H1 (cell line): ENCODE results near the gene OR6F1. TPM values are rescaled to one million over a fixed set of nuclear protein-coding genes. Genes with fewer than 3 reads are reported as not detected.

ENCODE experiments used
- CTCF ChIA-PET: fragments of 300-600 bp; sonication (Branson Sonifier 250); formaldehyde crosslinking; loops from one replicate; lab custom pipeline; 2021; ENCODE audit not compliant: partially characterized antibody; lab: Charles Lee
- POLR2A ChIA-PET: fragments of 300-600 bp; sonication (Branson Sonifier 250); formaldehyde crosslinking; loops from one replicate; lab custom pipeline; 2021; ENCODE audit warnings: inconsistent platforms; ENCODE audit not compliant: partially characterized antibody; lab: Charles Lee
- DNase-seq, 2 experiments: peaks; one replicate each; pipeline versions ENCODE4 v3.0.0 to v3.0.0-alpha.2; 2010 to 2022; ENCODE audit warnings: low spot score in 2 of 2, low read depth in 1 of 2, mixed read lengths in 1 of 2
- FAIRE-seq: peaks from 2 replicates; lab custom pipeline; 2011; peaks lifted over from hg19 to GRCh38; lab: Jason Lieb, UNC
- H2AFZ ChIP-seq: 2 replicates; pipeline ENCODE4 v1.8.1; 2012; ENCODE audit warnings: low read length, inconsistent platforms
- H2AK5ac ChIP-seq: 2 replicates; pipeline ENCODE4 v1.6.1; 2013; ENCODE audit warnings: low read depth, low read length
- H2BK120ac ChIP-seq: replicated peaks from 2 replicates; pipeline ENCODE3; 2013; ENCODE audit warnings: low read depth, low read length, inconsistent platforms
- H2BK12ac ChIP-seq: 2 replicates; pipeline ENCODE4 v1.6.1; 2013; ENCODE audit warnings: low read depth, low read length
- H2BK15ac ChIP-seq: 2 replicates; pipeline ENCODE4 v1.6.1; 2013; ENCODE audit warnings: low read length
- H2BK20ac ChIP-seq: 2 replicates; pipeline ENCODE4 v1.6.1; 2013; ENCODE audit warnings: low read length
- H2BK5ac ChIP-seq: 2 replicates; pipeline ENCODE4 v1.6.1; 2013; ENCODE audit warnings: low read depth, low read length
- H3K14ac ChIP-seq: 2 replicates; pipeline ENCODE4 v1.6.1; 2013; ENCODE audit warnings: inconsistent platforms; ENCODE audit not compliant: insufficient read length
- H3K18ac ChIP-seq: 2 replicates; pipeline ENCODE4 v1.6.1; 2013; ENCODE audit warnings: low read length; ENCODE audit errors: extremely low read depth
- H3K23ac ChIP-seq: 2 replicates; pipeline ENCODE4 v1.6.1; 2013; ENCODE audit warnings: inconsistent platforms; ENCODE audit not compliant: insufficient read length
- H3K23me2 ChIP-seq: 2 replicates; pipeline ENCODE4 v1.6.1; 2013; ENCODE audit warnings: low read depth, low read length
- H3K27ac ChIP-seq: 2 replicates; pipeline ENCODE4 v1.6.1; 2011; ENCODE audit warnings: low read depth, low read length, inconsistent platforms
- H3K27me3 ChIP-seq, 4 experiments: replicated peaks in 1 of 4; 1 replicate in 1 of 4; 2 replicates in 3 of 4; pipeline versions ENCODE4 v1.6.1 to v1.8.1; 2011 to 2013; ENCODE audit warnings: low read length in 3 of 4, mild to moderate bottlenecking in 3 of 4, inconsistent platforms in 2 of 4, mixed read lengths in 2 of 4, moderate library complexity in 1 of 4; ENCODE audit not compliant: control insufficient read depth in 3 of 4, insufficient read depth in 3 of 4; ENCODE audit errors: extremely low read depth in 1 of 4
- H3K36me3 ChIP-seq, 4 experiments: 2 replicates each; pipeline versions ENCODE4 v1.6.1 to v1.8.1; 2011 to 2013; ENCODE audit warnings: mild to moderate bottlenecking in 4 of 4, low read length in 3 of 4, moderate library complexity in 2 of 4, control low read depth in 1 of 4, inconsistent platforms in 1 of 4; ENCODE audit not compliant: insufficient read depth in 4 of 4, control insufficient read depth in 2 of 4
- H3K4ac ChIP-seq: replicated peaks from 2 replicates; pipeline ENCODE3; 2013; ENCODE audit warnings: low read length, low read depth, mixed read lengths, inconsistent platforms; ENCODE audit not compliant: insufficient read length
- H3K4me1 ChIP-seq, 4 experiments: replicated peaks in 1 of 4; 1 replicate in 1 of 4; 2 replicates in 3 of 4; pipeline versions ENCODE4 v1.6.1 to v1.8.1; 2011 to 2013; ENCODE audit warnings: low read length in 3 of 4, inconsistent platforms in 2 of 4, mixed read lengths in 1 of 4; ENCODE audit not compliant: insufficient read depth in 4 of 4, control insufficient read depth in 3 of 4
- H3K4me2 ChIP-seq, 2 experiments: 2 replicates each; pipeline versions ENCODE4 v1.6.1 to v1.8.1; 2011 to 2013; ENCODE audit warnings: low read depth in 2 of 2, low read length in 2 of 2, control low read depth in 1 of 2, inconsistent platforms in 1 of 2, mild to moderate bottlenecking in 1 of 2; ENCODE audit not compliant: insufficient read depth in 1 of 2
- H3K4me3 ChIP-seq, 4 experiments: fragments of 200-600, 300-600 bp in 1 of 4; sonication (generic), shearing (Covaris generic), sonication (Bioruptor Twin) in 1 of 4; 2 replicates each; pipeline versions ENCODE4 v1.5.1 to v1.8.1; 2011 to 2016; ENCODE audit warnings: low read length in 4 of 4, low read depth in 3 of 4, control low read depth in 2 of 4, inconsistent platforms in 2 of 4, mild to moderate bottlenecking in 2 of 4, mixed read lengths in 1 of 4, moderate library complexity in 1 of 4; ENCODE audit not compliant: insufficient read depth in 2 of 4; ENCODE audit errors: extremely low read depth in 1 of 4
- H3K56ac ChIP-seq: replicated peaks from 2 replicates; pipeline ENCODE3; 2013; ENCODE audit warnings: low read depth, mild to moderate bottlenecking, mixed read lengths, low read length, inconsistent platforms; ENCODE audit not compliant: insufficient read length
- H3K79me1 ChIP-seq: 2 replicates; pipeline ENCODE4 v1.6.1; 2013; ENCODE audit warnings: low read depth, low read length, control low read depth
- H3K79me2 ChIP-seq, 2 experiments: 2 replicates each; pipeline versions ENCODE4 v1.6.1 to v1.8.1; 2012 to 2013; ENCODE audit warnings: low read length in 2 of 2, mild to moderate bottlenecking in 2 of 2, inconsistent platforms in 1 of 2; ENCODE audit not compliant: insufficient read depth in 2 of 2, control insufficient read depth in 1 of 2
- H3K9ac ChIP-seq, 4 experiments: replicated peaks in 1 of 4; 1 replicate in 1 of 4; 2 replicates in 3 of 4; pipeline versions ENCODE4 v1.6.1 to v1.8.1; 2011 to 2013; ENCODE audit warnings: low read depth in 3 of 4, low read length in 3 of 4, control low read depth in 2 of 4, mild to moderate bottlenecking in 2 of 4, moderate library complexity in 2 of 4, inconsistent platforms in 1 of 4; ENCODE audit errors: extremely low read depth in 1 of 4
- H3K9me3 ChIP-seq, 2 experiments: 2 replicates each; pipeline versions ENCODE4 v1.6.1 to v1.8.1; 2012 to 2013; ENCODE audit warnings: mild to moderate bottlenecking in 2 of 2, moderate library complexity in 2 of 2, control low read depth in 1 of 2, inconsistent platforms in 1 of 2, low read depth in 1 of 2, low read length in 1 of 2, mixed read lengths in 1 of 2; ENCODE audit not compliant: insufficient read depth in 2 of 2
- H4K20me1 ChIP-seq, 2 experiments: replicated peaks in 1 of 2; 2 replicates each; pipeline versions ENCODE3 to v1.8.1; 2011 to 2013; ENCODE audit warnings: inconsistent platforms in 2 of 2, low read length in 2 of 2, mild to moderate bottlenecking in 1 of 2; ENCODE audit not compliant: insufficient read depth in 2 of 2, control insufficient read depth in 1 of 2
- H4K5ac ChIP-seq: 2 replicates; pipeline ENCODE4 v1.6.1; 2013; ENCODE audit warnings: low read length, low read depth, mixed read lengths, inconsistent platforms; ENCODE audit not compliant: insufficient read length
- H4K8ac ChIP-seq: 2 replicates; pipeline ENCODE4 v1.8.0; 2013; ENCODE audit warnings: mild to moderate bottlenecking, moderate library complexity, low read length, inconsistent platforms; ENCODE audit not compliant: insufficient read depth; ENCODE audit errors: extremely low read depth
- H4K91ac ChIP-seq: replicated peaks from 2 replicates; pipeline ENCODE3; 2013; ENCODE audit warnings: low read length, mixed read lengths, inconsistent platforms; ENCODE audit not compliant: insufficient read length
- CBX8 ChIP-seq: fragments of 300-800, 300-1000 bp; sonication (generic); IDR thresholded peaks from 2 replicates; pipeline ENCODE4 v1.7.1; 2016; ENCODE audit warnings: low read depth, low read length, borderline replicate concordance
- CHD2 ChIP-seq: IDR thresholded peaks from 2 replicates; pipeline ENCODE4 v1.6.1; 2012; ENCODE audit warnings: low read length, improper control_type of control experiment
- CTBP2 ChIP-seq: IDR thresholded peaks from 2 replicates; pipeline ENCODE4 v1.7.0; 2011; ENCODE audit warnings: borderline replicate concordance, mild to moderate bottlenecking, moderate library complexity, mixed read lengths, low read length; ENCODE audit not compliant: insufficient read depth, insufficient read length
- JUND ChIP-seq: IDR thresholded peaks from 2 replicates; pipeline ENCODE4 v1.6.1; 2011; ENCODE audit warnings: mild to moderate bottlenecking, improper control_type of control experiment, low read length
- KDM4A ChIP-seq: IDR thresholded peaks from one replicate; pipeline ENCODE4 v1.7.1; 2012; ENCODE audit warnings: low read depth, mild to moderate bottlenecking, moderate library complexity, low read length, inconsistent platforms; ENCODE audit not compliant: severe bottlenecking
- RFX5 ChIP-seq: IDR thresholded peaks from 2 replicates; pipeline ENCODE4 v1.6.1; 2011; ENCODE audit warnings: low read depth, low read length, improper control_type of control experiment, borderline replicate concordance
- RXRA ChIP-seq: IDR thresholded peaks from 2 replicates; pipeline ENCODE4 v1.6.1; 2011; ENCODE audit warnings: low read depth, mild to moderate bottlenecking, low read length, moderate library complexity; ENCODE audit not compliant: insufficient read depth
- SIX5 ChIP-seq: IDR thresholded peaks from 2 replicates; pipeline ENCODE4 v1.6.1; 2011; ENCODE audit warnings: mild to moderate bottlenecking, low read depth, low read length
- SP4 ChIP-seq: IDR thresholded peaks from 2 replicates; pipeline ENCODE4 v1.6.1; 2012; ENCODE audit warnings: low read length, inconsistent platforms
- SRF ChIP-seq: IDR thresholded peaks from 2 replicates; pipeline ENCODE4 v1.6.1; 2011; ENCODE audit warnings: mild to moderate bottlenecking, low read depth, low read length, moderate library complexity
- TAF7 ChIP-seq: optimal IDR thresholded peaks from 2 replicates; pipeline ENCODE3; 2011; ENCODE audit warnings: low read depth, mild to moderate bottlenecking, inconsistent platforms, low read length, moderate library complexity, borderline replicate concordance
- WGBS, 2 experiments: shearing (Covaris generic) in 1 of 2; methylation state at CpG; one replicate each; pipeline versions ENCODE4 v1.1.6 to v1.1.7; 2013 to 2015; ENCODE audit warnings: low lambda C conversion rate in 2 of 2, mixed read lengths in 2 of 2, inconsistent platforms in 1 of 2, low coverage in 1 of 2, missing lambda C conversion rate in 1 of 2; ENCODE audit not compliant: insufficient replicate concordance in 2 of 2, insufficient coverage in 1 of 2, insufficient read length in 1 of 2; ENCODE audit errors: extremely low coverage in 1 of 2, missing lambda C conversion rate in 1 of 2; 5-methylcytosine and 5-hydroxymethylcytosine counted together
- polyA plus RNA-seq, 7 experiments: library from polyadenylated mRNA; depleted of rRNA in 3 of 7; stranded (reverse) in 5 of 7; unstranded in 2 of 7; fragments of >200 nt in 5 of 7; fragments of 200-250 nt in 2 of 7; gene quantifications; 1 replicate in 5 of 7; 2 replicates in 1 of 7; 4 replicates in 1 of 7; pipeline versions ENCODE4 v1.2.1 to v1.2.3, GENCODE V29; 2011 to 2013; ENCODE audit warnings: missing spikeins in 2 of 7, mixed read lengths in 2 of 7
- total RNA-seq: library from RNA; stranded (reverse); fragmentation: NEBNext Ultra II Directional; extraction: Animal tissue kit (Norgen Biotek cat#: 25700); gene quantifications from 2 replicates; pipeline ENCODE4 v1.2.1, GENCODE V29; 2021
- TF ChIP-seq, protein P1 (sequence below): IDR thresholded peaks from 2 replicates; pipeline ENCODE4 v1.6.1; 2011; ENCODE audit warnings: low read depth, mild to moderate bottlenecking, low read length; ENCODE audit not compliant: insufficient read depth
- TF ChIP-seq, protein P2 (sequence below): IDR thresholded peaks from 2 replicates; pipeline ENCODE4 v1.6.1; 2011; ENCODE audit warnings: low read length, improper control_type of control experiment

Gene OR6F1
- total and polyA plus RNA-seq, 2 of the 8 experiments (the other 6 are each of a cell fraction or from before 2014, with no cell fraction given): not detected

DNA sequence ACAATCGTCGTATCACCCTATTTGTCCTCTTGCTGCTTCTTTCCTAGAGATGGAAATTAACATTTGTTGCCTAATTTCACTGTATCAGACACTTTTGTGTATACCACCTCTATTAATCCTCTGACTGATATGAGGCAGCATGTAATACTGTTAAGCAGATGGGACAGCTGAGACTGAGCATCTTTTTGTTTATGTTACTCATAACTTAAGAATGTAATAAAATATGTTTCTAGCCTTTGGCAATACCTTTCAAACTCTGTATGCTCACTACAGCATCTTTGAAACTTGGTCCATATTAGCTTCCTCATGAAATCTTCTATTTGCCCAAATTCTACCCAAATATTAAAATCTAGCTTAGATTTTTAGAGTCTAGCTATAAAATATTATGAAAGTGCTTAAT lies 24.3 kb upstream of the OR6F1 start:
- Histone ChIP-seq H3K4me2 (no peak overlapping the region), H3K9me3 (peaks cover 58 to 64% of the 10 kb centered on the region in 2 experiments), H3K36me3 (no peaks in the 10 kb centered on the region), H4K20me1 (no peaks in the 10 kb centered on the region), H3K18ac (no peak overlapping the region), H2AK5ac (no peak overlapping the region), H2BK12ac (no peak overlapping the region), H4K8ac (no peak overlapping the region), H3K79me1 (no peaks in the 10 kb centered on the region), H3K27ac (no peak overlapping the region), H2BK120ac (no peak overlapping the region), H3K4me3 (no peak overlapping the region), H2AFZ (no peak overlapping the region), H3K14ac (no peak overlapping the region), H3K4me1 (no peaks in the 10 kb centered on the region), H3K79me2 (no peaks in the 10 kb centered on the region), H4K5ac (no peak overlapping the region), H3K56ac (no peak overlapping the region), H4K91ac (no peak overlapping the region), H2BK15ac (no peak overlapping the region), H3K9ac (no peak overlapping the region), H2BK20ac (no peak overlapping the region), H3K23ac (no peak overlapping the region), H3K27me3 (no peaks in the 10 kb centered on the region), H3K4ac (no peak overlapping the region), H2BK5ac (no peak overlapping the region), H3K23me2 (no peaks in the 10 kb centered on the region)
- FAIRE-seq (no peak), DNase-seq (no peak)
- 80% methylated on average over 2 of the region's 2 CpGs; no CpG with 5 or more reads in 1 of the 2 experiments for WGBS, 2 experiments
- ChIA-PET CTCF (no interaction called here), POLR2A (no interaction called here)
- no peak for TF ChIP-seq RFX5
- no peak for TF ChIP-seq JUND
- TF ChIP-seq SIX5: no peak
- TF ChIP-seq CHD2: no peak
- no peak for TF ChIP-seq RXRA
- no peak for TF ChIP-seq SRF
- TF ChIP-seq, protein P1, sequence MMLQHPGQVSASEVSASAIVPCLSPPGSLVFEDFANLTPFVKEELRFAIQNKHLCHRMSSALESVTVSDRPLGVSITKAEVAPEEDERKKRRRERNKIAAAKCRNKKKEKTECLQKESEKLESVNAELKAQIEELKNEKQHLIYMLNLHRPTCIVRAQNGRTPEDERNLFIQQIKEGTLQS: no peak
- no peak for TF ChIP-seq CBX8
- TF ChIP-seq, protein P2, sequence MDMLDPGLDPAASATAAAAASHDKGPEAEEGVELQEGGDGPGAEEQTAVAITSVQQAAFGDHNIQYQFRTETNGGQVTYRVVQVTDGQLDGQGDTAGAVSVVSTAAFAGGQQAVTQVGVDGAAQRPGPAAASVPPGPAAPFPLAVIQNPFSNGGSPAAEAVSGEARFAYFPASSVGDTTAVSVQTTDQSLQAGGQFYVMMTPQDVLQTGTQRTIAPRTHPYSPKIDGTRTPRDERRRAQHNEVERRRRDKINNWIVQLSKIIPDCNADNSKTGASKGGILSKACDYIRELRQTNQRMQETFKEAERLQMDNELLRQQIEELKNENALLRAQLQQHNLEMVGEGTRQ: no peak
- TF ChIP-seq TAF7: no peak
- TF ChIP-seq CTBP2: no peak
- TF ChIP-seq SP4: no peak
- TF ChIP-seq KDM4A: no peak
